22Rv1 (cell line): Measurements from ENCODE around the gene RANBP1.

Source experiments
- H3K27ac ChIP-seq: fragments of 450-650 bp; 2 replicates; pipeline ENCODE4 v1.5.1; 2017
- ZFX ChIP-seq: fragments of 450-650 bp; IDR thresholded peaks from 2 replicates; pipeline ENCODE4 v1.6.1; 2017; ENCODE audit warnings: antibody characterized with exemption, borderline replicate concordance
- TF ChIP-seq, protein P1 (sequence below): fragments of 450-650 bp; IDR thresholded peaks from 2 replicates; pipeline ENCODE4 v1.5.1; 2017; ENCODE audit warnings: mild to moderate bottlenecking

The RANBP1 gene

DNA sequence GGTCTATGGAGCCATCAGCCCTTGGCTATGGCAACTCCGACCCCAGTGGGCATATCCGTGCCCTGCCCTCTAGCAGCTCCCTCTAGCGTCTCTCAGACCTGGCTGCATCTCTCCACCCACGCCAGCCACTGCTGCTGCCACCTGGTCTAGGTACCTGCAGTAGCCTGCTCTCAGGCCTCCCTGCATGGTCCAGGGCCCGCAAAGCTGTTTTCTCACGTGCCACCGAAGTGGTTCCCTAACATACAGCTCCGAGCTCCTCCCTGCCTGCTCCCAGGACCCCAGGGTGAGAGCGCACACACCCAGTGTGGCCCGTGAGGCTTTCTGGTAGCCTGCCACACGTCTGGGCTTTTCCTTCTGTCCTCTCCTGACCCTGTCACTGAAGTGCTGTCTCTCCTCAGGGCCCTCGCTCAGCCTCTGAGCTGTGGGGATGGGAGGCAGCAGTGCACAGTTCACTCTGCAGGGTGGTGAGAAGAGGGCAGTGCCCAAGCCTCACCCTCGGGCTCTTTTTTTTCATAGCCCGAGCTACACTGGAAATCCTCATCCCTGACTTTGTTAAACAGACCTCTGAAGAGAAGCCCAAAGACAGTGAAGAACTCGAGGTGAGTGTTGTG is 21.6 kb upstream of the RANBP1 start:
- TF ChIP-seq ZFX = no peak
- TF ChIP-seq, protein P1, sequence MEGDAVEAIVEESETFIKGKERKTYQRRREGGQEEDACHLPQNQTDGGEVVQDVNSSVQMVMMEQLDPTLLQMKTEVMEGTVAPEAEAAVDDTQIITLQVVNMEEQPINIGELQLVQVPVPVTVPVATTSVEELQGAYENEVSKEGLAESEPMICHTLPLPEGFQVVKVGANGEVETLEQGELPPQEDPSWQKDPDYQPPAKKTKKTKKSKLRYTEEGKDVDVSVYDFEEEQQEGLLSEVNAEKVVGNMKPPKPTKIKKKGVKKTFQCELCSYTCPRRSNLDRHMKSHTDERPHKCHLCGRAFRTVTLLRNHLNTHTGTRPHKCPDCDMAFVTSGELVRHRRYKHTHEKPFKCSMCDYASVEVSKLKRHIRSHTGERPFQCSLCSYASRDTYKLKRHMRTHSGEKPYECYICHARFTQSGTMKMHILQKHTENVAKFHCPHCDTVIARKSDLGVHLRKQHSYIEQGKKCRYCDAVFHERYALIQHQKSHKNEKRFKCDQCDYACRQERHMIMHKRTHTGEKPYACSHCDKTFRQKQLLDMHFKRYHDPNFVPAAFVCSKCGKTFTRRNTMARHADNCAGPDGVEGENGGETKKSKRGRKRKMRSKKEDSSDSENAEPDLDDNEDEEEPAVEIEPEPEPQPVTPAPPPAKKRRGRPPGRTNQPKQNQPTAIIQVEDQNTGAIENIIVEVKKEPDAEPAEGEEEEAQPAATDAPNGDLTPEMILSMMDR = no peak

DNA sequence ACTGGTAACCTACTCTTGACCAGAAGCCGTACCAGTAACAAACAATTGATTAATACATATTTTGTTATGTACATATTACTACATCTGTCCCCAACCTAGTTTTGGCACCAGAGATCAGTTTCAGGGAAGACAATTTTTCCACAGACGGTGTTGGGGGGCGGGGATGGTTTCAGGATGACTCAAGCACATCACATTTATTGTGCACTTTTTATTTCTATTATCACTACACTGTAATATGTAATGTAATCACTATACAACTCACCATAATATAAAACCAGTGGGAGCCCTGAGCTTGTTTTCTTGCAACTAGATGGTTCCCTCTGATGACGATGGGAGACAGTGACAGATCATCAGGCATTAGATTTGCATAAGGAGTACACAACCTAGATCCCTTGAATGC is 20.4 kb upstream of the RANBP1 start:
- H3K27ac ChIP-seq = no peak overlapping the region
- no peak for TF ChIP-seq ZFX
- TF ChIP-seq, protein P1 = no peak

More for the DNA sequence above, 21.6 kb upstream of the RANBP1 start:
- H3K27ac ChIP-seq = no peak overlapping the region

DNA sequence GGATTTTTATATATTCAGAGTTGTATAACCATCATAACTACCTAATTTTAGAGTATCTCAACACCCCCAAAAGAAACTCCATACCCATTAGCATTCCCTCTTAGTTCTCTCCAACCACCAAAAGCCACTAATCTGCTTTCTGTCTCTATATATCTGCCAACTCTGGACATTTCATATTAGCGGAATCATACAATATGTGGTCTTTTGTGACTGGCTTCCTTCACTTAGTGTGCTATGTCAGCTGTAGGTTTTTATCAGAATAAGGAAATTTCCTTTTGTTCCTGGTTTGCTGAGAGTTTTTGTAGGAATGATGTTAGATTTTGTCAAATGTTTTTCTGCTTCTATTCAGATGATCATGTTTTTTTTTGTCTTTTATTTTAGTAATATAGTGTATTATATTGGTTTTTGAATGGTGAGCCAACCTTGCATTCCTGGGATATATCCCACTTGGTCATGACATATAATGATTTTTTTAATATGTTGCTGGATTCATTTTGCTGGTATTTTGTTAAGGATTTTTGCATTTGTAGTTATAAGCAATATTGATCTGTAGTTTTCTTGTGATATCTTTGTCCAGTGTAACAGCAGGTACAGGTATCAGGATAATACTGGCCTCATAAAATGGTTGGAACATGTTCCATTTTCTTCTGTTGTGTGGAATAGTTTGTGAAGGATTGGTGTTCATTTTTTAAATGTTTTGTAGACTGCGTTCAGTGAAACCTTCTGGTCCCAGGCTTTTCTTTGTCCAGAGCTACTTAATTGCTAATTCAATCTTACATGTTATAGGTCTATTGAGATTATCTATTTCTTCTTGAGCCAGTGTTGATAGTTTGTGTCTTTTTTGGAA is 19.1 kb upstream of the RANBP1 start:
- no peak for TF ChIP-seq ZFX
- TF ChIP-seq, protein P1 = no peak

DNA sequence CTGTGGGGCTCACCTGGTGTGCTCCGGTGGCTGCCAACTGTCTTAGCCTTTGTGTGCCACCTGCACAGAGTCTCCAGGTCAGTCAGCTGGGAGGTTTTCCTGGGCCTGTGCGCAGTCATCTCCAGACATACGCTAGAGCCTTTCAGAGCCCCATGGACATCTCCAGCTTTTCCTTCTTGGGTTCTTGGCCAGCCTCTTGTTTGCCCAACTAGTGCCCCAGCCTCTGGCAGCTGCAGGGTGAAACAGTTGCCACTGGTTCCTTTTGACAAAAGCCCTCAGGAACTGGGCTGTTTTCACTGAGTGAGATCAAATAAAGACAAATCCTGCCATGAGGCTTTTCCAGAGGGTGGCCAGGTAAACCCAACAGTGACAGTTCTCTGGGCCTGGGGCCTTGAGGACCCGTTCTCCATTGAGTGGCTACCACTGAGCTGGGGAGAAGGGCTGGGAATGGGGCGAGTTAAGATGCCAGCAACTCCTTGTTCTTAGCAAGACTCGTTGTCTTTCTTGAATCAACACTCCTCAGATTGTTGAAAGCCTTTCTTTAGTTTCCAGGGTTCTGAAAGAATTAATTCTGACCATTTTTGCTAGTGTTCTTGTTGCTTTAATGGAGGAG is 16.7 kb upstream of the RANBP1 start:
- TF ChIP-seq ZFX = no peak
- TF ChIP-seq, protein P1 = no peak
- no peak overlapping the region for H3K27ac ChIP-seq

More for the DNA sequence above, 19.1 kb upstream of the RANBP1 start:
- no peak overlapping the region for H3K27ac ChIP-seq

DNA sequence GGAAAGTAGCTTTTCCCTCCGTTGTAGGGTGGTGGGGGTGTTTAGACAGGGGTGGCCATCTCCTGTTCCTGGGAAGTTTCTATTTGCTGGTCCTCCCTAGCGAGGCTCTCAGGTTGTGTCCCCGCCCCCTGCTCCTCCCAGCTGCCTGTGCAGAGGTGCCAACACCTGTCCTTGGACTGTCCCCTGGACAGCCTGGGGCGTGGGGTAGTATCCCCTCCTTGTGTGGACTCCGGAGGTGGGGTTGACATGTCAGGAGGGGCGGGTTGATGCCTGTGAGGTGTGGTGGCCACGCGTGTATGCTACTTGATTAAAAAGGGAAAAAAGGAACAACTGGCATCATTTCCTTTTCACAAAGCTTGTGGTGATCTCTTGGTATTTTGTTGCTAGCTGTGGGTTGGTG is 14.3 kb upstream of the RANBP1 start:
- TF ChIP-seq, protein P1 = no peak
- TF ChIP-seq ZFX = no peak
- no peak overlapping the region for H3K27ac ChIP-seq

DNA sequence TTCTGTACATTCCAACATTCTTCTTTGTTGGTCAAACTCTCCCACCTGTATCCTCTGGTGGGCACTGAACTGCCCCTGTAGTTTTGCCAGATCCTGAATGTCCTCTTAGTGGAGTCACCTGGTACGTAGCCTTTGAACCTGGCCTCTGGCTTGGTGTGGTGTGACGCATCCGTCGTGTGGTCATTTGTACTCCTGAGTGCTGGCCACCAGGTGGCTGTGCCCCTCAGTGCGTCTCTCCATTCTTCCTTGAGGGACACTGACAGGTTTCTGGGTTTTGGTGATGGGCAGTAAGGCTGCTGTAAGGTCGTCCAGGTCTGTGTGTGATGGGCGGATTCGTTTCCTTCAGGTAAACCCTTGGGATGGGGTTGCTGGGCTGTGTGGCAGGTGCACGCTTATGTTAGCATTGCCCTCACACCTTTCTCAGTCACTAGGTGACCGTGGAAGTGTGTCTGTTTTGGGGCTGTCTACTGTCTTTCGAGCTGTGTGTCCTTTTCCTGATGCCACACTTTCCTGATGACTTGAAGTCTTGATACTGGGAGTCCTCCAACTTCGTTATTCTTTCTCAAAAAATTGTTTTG is 13.6 kb upstream of the RANBP1 start:
- H3K27ac ChIP-seq = no peak overlapping the region
- TF ChIP-seq, protein P1 = 0 out of 2 replicates have a peak, but pooled peaks have one; percentile 7
- no peak for TF ChIP-seq ZFX
